ENCODE results near the gene DST. TPM values are rescaled to one million over a fixed set of nuclear protein-coding genes. Genes with fewer than 3 reads are reported as not detected.
A peak's percentile ranks its signal among the peaks of the same experiment; 100 is the strongest.

DST gene
- total RNA-seq, 1 donor from 2014 or later, result 450 TPM

GRCh38 chr6:56637640-56638039 is 5.0 kb downstream of the DST start:
- ATAC-seq (peak; percentile 59), DNase-seq (no peak)
- Histone ChIP-seq H3K36me3 (peaks cover 54% of the 10 kb centered on the region), H3K4me3 (no peak overlapping the region), H3K9me3 (no peaks in the 10 kb centered on the region), H3K4me1 (no peaks in the 10 kb centered on the region), H3K27me3 (no peaks in the 10 kb centered on the region), H3K27ac (no peak overlapping the region)
- TF ChIP-seq, protein P1, sequence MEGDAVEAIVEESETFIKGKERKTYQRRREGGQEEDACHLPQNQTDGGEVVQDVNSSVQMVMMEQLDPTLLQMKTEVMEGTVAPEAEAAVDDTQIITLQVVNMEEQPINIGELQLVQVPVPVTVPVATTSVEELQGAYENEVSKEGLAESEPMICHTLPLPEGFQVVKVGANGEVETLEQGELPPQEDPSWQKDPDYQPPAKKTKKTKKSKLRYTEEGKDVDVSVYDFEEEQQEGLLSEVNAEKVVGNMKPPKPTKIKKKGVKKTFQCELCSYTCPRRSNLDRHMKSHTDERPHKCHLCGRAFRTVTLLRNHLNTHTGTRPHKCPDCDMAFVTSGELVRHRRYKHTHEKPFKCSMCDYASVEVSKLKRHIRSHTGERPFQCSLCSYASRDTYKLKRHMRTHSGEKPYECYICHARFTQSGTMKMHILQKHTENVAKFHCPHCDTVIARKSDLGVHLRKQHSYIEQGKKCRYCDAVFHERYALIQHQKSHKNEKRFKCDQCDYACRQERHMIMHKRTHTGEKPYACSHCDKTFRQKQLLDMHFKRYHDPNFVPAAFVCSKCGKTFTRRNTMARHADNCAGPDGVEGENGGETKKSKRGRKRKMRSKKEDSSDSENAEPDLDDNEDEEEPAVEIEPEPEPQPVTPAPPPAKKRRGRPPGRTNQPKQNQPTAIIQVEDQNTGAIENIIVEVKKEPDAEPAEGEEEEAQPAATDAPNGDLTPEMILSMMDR (IDR thresholded peaks at IDR 0.05), result peak; percentile 69
- intact Hi-C loops (cut with DNase I), result loop anchor here (5.0 kb wide), 1 partner anchor 60 kb away; no protein-coding TSS in a partner anchor

DNA sequence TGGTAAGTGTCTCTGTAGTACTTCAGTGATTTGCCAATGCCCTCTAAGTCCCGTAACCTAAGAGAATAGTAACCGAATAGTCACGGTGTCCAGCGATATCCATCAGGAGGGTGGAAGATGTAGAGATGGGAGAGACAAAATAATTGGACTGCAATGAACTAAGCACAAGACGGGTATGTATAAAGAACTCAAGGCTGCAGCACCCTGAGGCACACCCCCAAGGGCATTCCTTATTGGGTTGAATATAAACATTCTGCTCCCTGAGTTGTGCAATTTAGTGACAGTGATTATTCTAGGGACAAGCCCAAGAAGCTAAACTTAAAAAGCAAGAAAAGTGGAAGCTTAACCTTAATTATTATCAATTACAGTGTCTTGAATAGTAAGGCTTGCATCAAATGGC is 14.6 kb downstream of the DST start:
- no peak for ATAC-seq
- no peak for DNase-seq
- Histone ChIP-seq H3K4me1 (no peaks in the 10 kb centered on the region), H3K27ac (no peak overlapping the region), H3K36me3 (peaks cover 75% of the 10 kb centered on the region), H3K4me3 (no peak overlapping the region), H3K9me3 (no peaks in the 10 kb centered on the region), H3K27me3 (no peaks in the 10 kb centered on the region)
- intact Hi-C loops (cut with DNase I), result no loop called here
- TF ChIP-seq, protein P1 (IDR thresholded peaks at IDR 0.05), result no peak

- no peak for ATAC-seq
- intact Hi-C loops (cut with DNase I), result no loop called here
- H3K27ac ChIP-seq, result no peak overlapping the region
Observed at GRCh38 chr6:56625356-56625755, 17.3 kb downstream of the DST start.

DNA sequence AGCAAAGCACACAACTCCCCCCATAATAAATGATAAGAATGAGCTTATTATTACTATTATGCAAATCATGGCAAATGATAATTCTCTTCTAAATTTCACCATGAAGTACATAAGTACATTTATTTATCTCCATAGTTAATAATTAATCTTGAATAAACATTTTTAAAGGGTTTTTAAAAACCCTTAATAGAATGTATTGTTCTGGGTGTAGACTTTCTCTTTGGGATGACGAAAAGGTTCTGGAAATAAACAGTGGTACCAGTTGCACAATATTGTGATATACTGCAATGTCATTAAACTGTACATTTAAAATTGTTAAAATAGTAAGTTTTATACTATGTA is 18.0 kb downstream of the DST start:
- H3K36me3 ChIP-seq, result peaks cover 64% of the 10 kb centered on the region
- TF ChIP-seq, protein P1 (IDR thresholded peaks at IDR 0.05), result no peak
- no peak overlapping the region for H3K4me3 ChIP-seq
- H3K27me3 ChIP-seq, result no peaks in the 10 kb centered on the region
- no peaks in the 10 kb centered on the region for H3K9me3 ChIP-seq
- ATAC-seq (no peak), DNase-seq (no peak)
- no peak overlapping the region for H3K27ac ChIP-seq
- no peaks in the 10 kb centered on the region for H3K4me1 ChIP-seq
- intact Hi-C loops (cut with DNase I), result no loop called here

More at GRCh38 chr6:56625356-56625755, 17.3 kb downstream of the DST start:
- peaks cover 62% of the 10 kb centered on the region for H3K36me3 ChIP-seq
- TF ChIP-seq, protein P1 (IDR thresholded peaks at IDR 0.05), result no peak
- H3K4me3 ChIP-seq, result no peak overlapping the region
- H3K4me1 ChIP-seq, result no peaks in the 10 kb centered on the region
- DNase-seq, result no peak
- H3K9me3 ChIP-seq, result no peaks in the 10 kb centered on the region
- H3K27me3 ChIP-seq, result no peaks in the 10 kb centered on the region

DNA sequence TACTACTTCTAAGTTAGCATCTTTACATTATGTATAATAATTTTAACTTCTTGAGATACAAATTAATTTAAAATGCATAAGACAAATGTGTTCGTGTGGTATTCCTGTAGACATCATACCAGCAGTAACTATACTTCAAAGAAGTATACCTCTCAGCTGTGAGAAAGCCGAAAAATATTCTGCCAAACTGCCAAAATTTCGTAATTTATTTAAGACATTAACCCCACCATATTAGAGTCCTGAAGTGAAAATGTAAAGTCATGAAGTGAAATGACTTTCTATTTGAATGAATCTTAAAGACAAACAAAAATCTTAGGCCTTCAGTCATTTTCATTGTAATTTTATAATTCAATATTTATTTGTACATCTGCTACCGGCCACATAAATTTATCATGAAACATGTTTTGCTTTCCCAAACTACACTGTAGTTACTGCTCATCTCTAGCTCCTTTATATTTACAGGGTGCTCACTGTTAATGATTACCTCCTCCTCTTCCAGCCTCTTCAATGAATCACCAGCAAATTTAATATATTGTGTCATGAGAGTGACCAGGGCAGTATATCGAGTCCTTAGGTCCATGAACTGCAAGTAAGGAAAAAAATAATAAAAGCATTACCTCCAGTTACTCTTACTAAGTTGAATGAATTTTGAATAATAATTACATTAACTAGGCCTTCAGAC is 18.5 kb downstream of the DST start:
- Histone ChIP-seq H3K36me3 (peaks cover 63% of the 10 kb centered on the region), H3K27ac (no peak overlapping the region), H3K9me3 (no peaks in the 10 kb centered on the region), H3K4me1 (no peaks in the 10 kb centered on the region), H3K4me3 (no peak overlapping the region), H3K27me3 (no peaks in the 10 kb centered on the region)
- ATAC-seq (no peak), DNase-seq (no peak)
- intact Hi-C loops (cut with DNase I), result no loop called here
- TF ChIP-seq, protein P1 (IDR thresholded peaks at IDR 0.05), result no peak
